ENCODE results near the gene ZSCAN31. TPM values are rescaled to one million over a fixed set of nuclear protein-coding genes. Genes with fewer than 3 reads are reported as not detected.

The ZSCAN31 gene
- total and polyA plus RNA-seq, 10 of the 15 experiments (the other 5 are each of a cell fraction or from before 2014, with no cell fraction given) = 1.6 to 5.2 (median 2.9) TPM

- TF ChIP-seq TCF3 (IDR thresholded peaks at IDR 0.05; ENCODE audit: borderline replicate concordance, insufficient read depth, low read depth, low read length) (no peak), FOXK2 (IDR thresholded peaks at IDR 0.05) (no peak), IKZF2 (IDR thresholded peaks at IDR 0.05) (peak in 1 of 2 experiments; percentile 41; a peak in 1 of 4 replicates), RCOR1 (conservative IDR thresholded peaks at IDR 0.05; ENCODE audit: low read depth, low read length) (0 out of 2 replicates have a peak, but pooled peaks have one; percentile 30), ZNF217 (IDR thresholded peaks at IDR 0.05) (no peak), CBFB (IDR thresholded peaks at IDR 0.05; ENCODE audit: low read depth) (peak; percentile 97), GABPA (IDR thresholded peaks at IDR 0.05; ENCODE audit: low read depth) (peak; percentile 89), RB1 (IDR thresholded peaks at IDR 0.05; ENCODE audit: borderline replicate concordance) (0 out of 2 replicates have a peak, but pooled peaks have one; percentile 53), SREBF1 (IDR thresholded peaks at IDR 0.05; ENCODE audit: low read length) (no peak), NR2C1 (IDR thresholded peaks at IDR 0.05) (no peak), IRF4 (IDR thresholded peaks at IDR 0.05; ENCODE audit: low read depth, low read length) (peak; percentile 37; the same call in 1 of the 2 replicates), POU2F2 (IDR thresholded peaks at IDR 0.05; ENCODE audit: borderline replicate concordance, low read depth, low read length) (no peak; the same call in 2 of the 3 replicates), LARP7 (IDR thresholded peaks at IDR 0.05) (no peak), BHLHE40 (IDR thresholded peaks at IDR 0.05; ENCODE audit: borderline replicate concordance in 1 of 2, low read depth in 2 of 2, low read length in 1 of 2) (peak; percentile 39 to 51; a peak in 2 of 4 replicates), ESRRA (IDR thresholded peaks at IDR 0.05; ENCODE audit: low read length) (0 out of 2 replicates have a peak, but pooled peaks have one; percentile 47), SP1 (IDR thresholded peaks at IDR 0.05; ENCODE audit: low read depth, low read length) (no peak), BACH1 (IDR thresholded peaks at IDR 0.05; ENCODE audit: borderline replicate concordance) (no peak), BCL11A (IDR thresholded peaks at IDR 0.05; ENCODE audit: low read depth, low read length) (no peak), MYC (IDR thresholded peaks at IDR 0.05; ENCODE audit: insufficient read depth, insufficient read length, insufficient replicate concordance, low read length, severe bottlenecking) (no peak), TCF7 (IDR thresholded peaks at IDR 0.05; ENCODE audit: borderline replicate concordance) (no peak)
- TF ChIP-seq, protein P1, sequence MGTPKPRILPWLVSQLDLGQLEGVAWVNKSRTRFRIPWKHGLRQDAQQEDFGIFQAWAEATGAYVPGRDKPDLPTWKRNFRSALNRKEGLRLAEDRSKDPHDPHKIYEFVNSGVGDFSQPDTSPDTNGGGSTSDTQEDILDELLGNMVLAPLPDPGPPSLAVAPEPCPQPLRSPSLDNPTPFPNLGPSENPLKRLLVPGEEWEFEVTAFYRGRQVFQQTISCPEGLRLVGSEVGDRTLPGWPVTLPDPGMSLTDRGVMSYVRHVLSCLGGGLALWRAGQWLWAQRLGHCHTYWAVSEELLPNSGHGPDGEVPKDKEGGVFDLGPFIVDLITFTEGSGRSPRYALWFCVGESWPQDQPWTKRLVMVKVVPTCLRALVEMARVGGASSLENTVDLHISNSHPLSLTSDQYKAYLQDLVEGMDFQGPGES (IDR thresholded peaks at IDR 0.05) = no peak
- TF ChIP-seq, protein P2, sequence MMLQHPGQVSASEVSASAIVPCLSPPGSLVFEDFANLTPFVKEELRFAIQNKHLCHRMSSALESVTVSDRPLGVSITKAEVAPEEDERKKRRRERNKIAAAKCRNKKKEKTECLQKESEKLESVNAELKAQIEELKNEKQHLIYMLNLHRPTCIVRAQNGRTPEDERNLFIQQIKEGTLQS (IDR thresholded peaks at IDR 0.05; ENCODE audit: borderline replicate concordance, extremely low read depth, low read depth, low read length) = no peak
- TF ChIP-seq, protein P3, sequence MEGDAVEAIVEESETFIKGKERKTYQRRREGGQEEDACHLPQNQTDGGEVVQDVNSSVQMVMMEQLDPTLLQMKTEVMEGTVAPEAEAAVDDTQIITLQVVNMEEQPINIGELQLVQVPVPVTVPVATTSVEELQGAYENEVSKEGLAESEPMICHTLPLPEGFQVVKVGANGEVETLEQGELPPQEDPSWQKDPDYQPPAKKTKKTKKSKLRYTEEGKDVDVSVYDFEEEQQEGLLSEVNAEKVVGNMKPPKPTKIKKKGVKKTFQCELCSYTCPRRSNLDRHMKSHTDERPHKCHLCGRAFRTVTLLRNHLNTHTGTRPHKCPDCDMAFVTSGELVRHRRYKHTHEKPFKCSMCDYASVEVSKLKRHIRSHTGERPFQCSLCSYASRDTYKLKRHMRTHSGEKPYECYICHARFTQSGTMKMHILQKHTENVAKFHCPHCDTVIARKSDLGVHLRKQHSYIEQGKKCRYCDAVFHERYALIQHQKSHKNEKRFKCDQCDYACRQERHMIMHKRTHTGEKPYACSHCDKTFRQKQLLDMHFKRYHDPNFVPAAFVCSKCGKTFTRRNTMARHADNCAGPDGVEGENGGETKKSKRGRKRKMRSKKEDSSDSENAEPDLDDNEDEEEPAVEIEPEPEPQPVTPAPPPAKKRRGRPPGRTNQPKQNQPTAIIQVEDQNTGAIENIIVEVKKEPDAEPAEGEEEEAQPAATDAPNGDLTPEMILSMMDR (IDR thresholded peaks at IDR 0.05 in 2 of 3, conservative IDR thresholded peaks at IDR 0.05 in 1 of 3; ENCODE audit: control insufficient read depth in 2 of 3, extremely low read depth in 1 of 3, insufficient read depth in 1 of 3, low read depth in 3 of 3, low read length in 3 of 3) = no peak
- TF ChIP-seq, protein P4, sequence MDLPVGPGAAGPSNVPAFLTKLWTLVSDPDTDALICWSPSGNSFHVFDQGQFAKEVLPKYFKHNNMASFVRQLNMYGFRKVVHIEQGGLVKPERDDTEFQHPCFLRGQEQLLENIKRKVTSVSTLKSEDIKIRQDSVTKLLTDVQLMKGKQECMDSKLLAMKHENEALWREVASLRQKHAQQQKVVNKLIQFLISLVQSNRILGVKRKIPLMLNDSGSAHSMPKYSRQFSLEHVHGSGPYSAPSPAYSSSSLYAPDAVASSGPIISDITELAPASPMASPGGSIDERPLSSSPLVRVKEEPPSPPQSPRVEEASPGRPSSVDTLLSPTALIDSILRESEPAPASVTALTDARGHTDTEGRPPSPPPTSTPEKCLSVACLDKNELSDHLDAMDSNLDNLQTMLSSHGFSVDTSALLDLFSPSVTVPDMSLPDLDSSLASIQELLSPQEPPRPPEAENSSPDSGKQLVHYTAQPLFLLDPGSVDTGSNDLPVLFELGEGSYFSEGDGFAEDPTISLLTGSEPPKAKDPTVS (IDR thresholded peaks at IDR 0.05; ENCODE audit: low read depth, low read length) = no peak
- TF ChIP-seq, protein P5, sequence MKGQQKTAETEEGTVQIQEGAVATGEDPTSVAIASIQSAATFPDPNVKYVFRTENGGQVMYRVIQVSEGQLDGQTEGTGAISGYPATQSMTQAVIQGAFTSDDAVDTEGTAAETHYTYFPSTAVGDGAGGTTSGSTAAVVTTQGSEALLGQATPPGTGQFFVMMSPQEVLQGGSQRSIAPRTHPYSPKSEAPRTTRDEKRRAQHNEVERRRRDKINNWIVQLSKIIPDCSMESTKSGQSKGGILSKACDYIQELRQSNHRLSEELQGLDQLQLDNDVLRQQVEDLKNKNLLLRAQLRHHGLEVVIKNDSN (IDR thresholded peaks at IDR 0.05; ENCODE audit: borderline replicate concordance, extremely low read length, insufficient read depth, low read depth, low read length) = no peak
Observed at GRCh38 chr6:28349892-28350737, 14.2 kb upstream of the ZSCAN31 start, which contains the start of gene ZKSCAN3 (continued).

Data from GM12878 (cell line).